ENCODE measurements around the gene AXIN1.

GRCh38 chr16:378821-379182 lies 26.3 kb upstream of the AXIN1 start:
- TF ChIP-seq POLR2A (IDR thresholded peaks at IDR 0.05), result no peak
- TF ChIP-seq EP300 (IDR thresholded peaks at IDR 0.05), result no peak
